HEK293 (cell line): Measurements from ENCODE around the gene TCTN2.
A peak's percentile ranks its signal among the peaks of the same experiment; 100 is the strongest.

Source experiments
- CTCF ChIA-PET: fragments of 350-600 bp; formaldehyde crosslinking; extraction: SDS; loops from one replicate; lab custom pipeline; 2021; ENCODE audit warnings: antibody characterized with exemption; lab: Yijun Ruan, JAX
- POLR2A ChIA-PET: fragments of 300-600 bp; formaldehyde crosslinking; extraction: SDS; loops from one replicate; lab custom pipeline; 2020; ENCODE audit warnings: antibody characterized with exemption, inconsistent platforms; lab: Yijun Ruan, JAX
- H3K27ac ChIP-seq: fragments of 200-500 bp; sonication (Bioruptor generic); 2 replicates; pipeline ENCODE4 v1.5.1; 2014; ENCODE audit warnings: low read depth, low read length, control low read depth, inconsistent platforms; ENCODE audit errors: extremely low read depth
- H3K36me3 ChIP-seq, 2 experiments: fragments of 200-500 bp in 1 of 2; sonication (Bioruptor generic) in 1 of 2; 1 replicate in 1 of 2; 2 replicates in 1 of 2; pipeline ENCODE4 v1.5.1; 2014 to 2017; ENCODE audit warnings: inconsistent platforms in 2 of 2, low read length in 2 of 2; ENCODE audit not compliant: control insufficient read depth in 2 of 2, insufficient read depth in 1 of 2
- H3K4me1 ChIP-seq: fragments of 200-500 bp; sonication (Bioruptor generic); 2 replicates; pipeline ENCODE4 v1.5.1; 2014; ENCODE audit warnings: mild to moderate bottlenecking, low read length, inconsistent platforms; ENCODE audit not compliant: control insufficient read depth, insufficient read depth
- H3K4me3 ChIP-seq: 2 replicates; pipeline ENCODE4 v1.5.1; 2011; ENCODE audit warnings: low read depth, mild to moderate bottlenecking, control low read depth, low read length, moderate library complexity
- H3K9me3 ChIP-seq: fragments of 200-500 bp; sonication (Bioruptor generic); 2 replicates; pipeline ENCODE4 v1.5.1; 2014; ENCODE audit warnings: low read depth, low read length, inconsistent platforms; ENCODE audit not compliant: control insufficient read depth, insufficient read depth
- BCL11A ChIP-seq: fragments of 450-650 bp; formaldehyde crosslinking; IDR thresholded peaks from 2 replicates; pipeline ENCODE4 v1.5.1; 2016; ENCODE audit warnings: low read depth, missing biosample characterization, missing genetic modification characterization
- GLIS1 ChIP-seq: fragments of 450-650 bp; formaldehyde crosslinking; IDR thresholded peaks from 2 replicates; pipeline ENCODE4 v1.5.1; 2016; ENCODE audit warnings: missing biosample characterization, missing genetic modification characterization
- GLIS2 ChIP-seq: fragments of 450-650 bp; formaldehyde crosslinking; IDR thresholded peaks from 2 replicates; pipeline ENCODE4 v1.5.1; 2016; ENCODE audit warnings: missing biosample characterization, missing genetic modification characterization
- PRDM1 ChIP-seq: fragments of 450-650 bp; formaldehyde crosslinking; IDR thresholded peaks from 2 replicates; pipeline ENCODE4; 2016; ENCODE audit warnings: missing biosample characterization, missing genetic modification characterization
- ZBTB17 ChIP-seq: fragments of 450-650 bp; formaldehyde crosslinking; IDR thresholded peaks from 2 replicates; pipeline ENCODE4 v1.5.1; 2016; ENCODE audit warnings: missing biosample characterization, missing genetic modification characterization
- ZBTB21 ChIP-seq: fragments of 450-650 bp; formaldehyde crosslinking; IDR thresholded peaks from 2 replicates; pipeline ENCODE4 v1.5.1; 2017; ENCODE audit warnings: missing biosample characterization, missing genetic modification characterization
- ZFHX2 ChIP-seq: fragments of 450-650 bp; formaldehyde crosslinking; conservative IDR thresholded peaks from 2 replicates; pipeline ENCODE4 v1.5.1; 2016; ENCODE audit warnings: missing biosample characterization, missing genetic modification characterization
- ZNF335 ChIP-seq: fragments of 450-650 bp; formaldehyde crosslinking; conservative IDR thresholded peaks from 2 replicates; pipeline ENCODE4 v1.5.1; 2016; ENCODE audit warnings: missing biosample characterization, missing genetic modification characterization
- ZNF549 ChIP-seq: fragments of 450-650 bp; IDR thresholded peaks from 2 replicates; pipeline ENCODE4 v1.5.1; 2018; ENCODE audit warnings: missing biosample characterization, missing genetic modification characterization, mild to moderate bottlenecking, inconsistent platforms, moderate library complexity
- ZNF600 ChIP-seq: fragments of 450-650 bp; formaldehyde crosslinking; IDR thresholded peaks from 2 replicates; pipeline ENCODE4 v1.5.1; 2016; ENCODE audit warnings: missing biosample characterization, missing genetic modification characterization
- ZNF747 ChIP-seq: fragments of 450-650 bp; formaldehyde crosslinking; IDR thresholded peaks from 2 replicates; pipeline ENCODE4 v1.5.1; 2016; ENCODE audit warnings: missing biosample characterization, missing genetic modification characterization
- TF ChIP-seq, protein P1 (sequence below): fragments of 450-650 bp; formaldehyde crosslinking; conservative IDR thresholded peaks from 2 replicates; pipeline ENCODE4 v1.5.1; 2016; ENCODE audit warnings: low read depth, missing biosample characterization, missing genetic modification characterization
- TF ChIP-seq, protein P2 (sequence below): fragments of 450-650 bp; formaldehyde crosslinking; IDR thresholded peaks from 2 replicates; pipeline ENCODE4 v1.5.1; 2016; ENCODE audit warnings: missing biosample characterization, missing genetic modification characterization
- TF ChIP-seq, protein P3 (sequence below): fragments of 450-650 bp; formaldehyde crosslinking; IDR thresholded peaks from 2 replicates; pipeline ENCODE4 v1.5.1; 2016; ENCODE audit warnings: missing biosample characterization, missing genetic modification characterization, borderline replicate concordance
- TF ChIP-seq, protein P4 (sequence below): fragments of 450-650 bp; formaldehyde crosslinking; IDR thresholded peaks from 2 replicates; pipeline ENCODE4 v1.5.1; 2016; ENCODE audit warnings: missing biosample characterization, missing genetic modification characterization

Gene TCTN2

DNA sequence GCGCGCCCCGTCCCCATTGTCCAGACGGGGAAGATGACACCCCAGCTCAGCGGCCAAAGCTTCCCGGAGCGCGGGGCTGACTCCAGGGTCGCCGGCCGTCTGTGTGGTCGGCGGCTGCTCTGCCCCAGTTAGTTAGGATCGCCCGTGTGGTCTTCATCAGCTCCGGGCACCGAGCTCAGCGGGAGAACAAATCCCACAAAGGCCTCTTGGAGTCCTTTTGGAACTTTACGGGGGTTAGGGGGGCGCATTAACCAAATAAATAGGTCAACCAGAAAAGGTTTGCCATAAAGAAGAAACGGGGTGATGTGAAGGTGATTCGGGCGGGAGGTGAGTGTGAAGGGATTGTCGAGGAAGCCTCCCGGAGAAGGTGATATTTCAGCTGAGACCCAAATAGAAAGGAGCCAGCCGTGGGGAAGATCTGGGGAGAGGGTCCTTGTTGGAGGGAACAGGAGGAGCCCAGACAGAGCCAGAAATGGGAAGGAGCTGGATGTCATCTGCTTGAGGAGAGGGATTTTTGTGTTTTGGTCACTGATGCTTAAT, 41.9 kb downstream of the TCTN2 start (continued):
- TF ChIP-seq, protein P1, sequence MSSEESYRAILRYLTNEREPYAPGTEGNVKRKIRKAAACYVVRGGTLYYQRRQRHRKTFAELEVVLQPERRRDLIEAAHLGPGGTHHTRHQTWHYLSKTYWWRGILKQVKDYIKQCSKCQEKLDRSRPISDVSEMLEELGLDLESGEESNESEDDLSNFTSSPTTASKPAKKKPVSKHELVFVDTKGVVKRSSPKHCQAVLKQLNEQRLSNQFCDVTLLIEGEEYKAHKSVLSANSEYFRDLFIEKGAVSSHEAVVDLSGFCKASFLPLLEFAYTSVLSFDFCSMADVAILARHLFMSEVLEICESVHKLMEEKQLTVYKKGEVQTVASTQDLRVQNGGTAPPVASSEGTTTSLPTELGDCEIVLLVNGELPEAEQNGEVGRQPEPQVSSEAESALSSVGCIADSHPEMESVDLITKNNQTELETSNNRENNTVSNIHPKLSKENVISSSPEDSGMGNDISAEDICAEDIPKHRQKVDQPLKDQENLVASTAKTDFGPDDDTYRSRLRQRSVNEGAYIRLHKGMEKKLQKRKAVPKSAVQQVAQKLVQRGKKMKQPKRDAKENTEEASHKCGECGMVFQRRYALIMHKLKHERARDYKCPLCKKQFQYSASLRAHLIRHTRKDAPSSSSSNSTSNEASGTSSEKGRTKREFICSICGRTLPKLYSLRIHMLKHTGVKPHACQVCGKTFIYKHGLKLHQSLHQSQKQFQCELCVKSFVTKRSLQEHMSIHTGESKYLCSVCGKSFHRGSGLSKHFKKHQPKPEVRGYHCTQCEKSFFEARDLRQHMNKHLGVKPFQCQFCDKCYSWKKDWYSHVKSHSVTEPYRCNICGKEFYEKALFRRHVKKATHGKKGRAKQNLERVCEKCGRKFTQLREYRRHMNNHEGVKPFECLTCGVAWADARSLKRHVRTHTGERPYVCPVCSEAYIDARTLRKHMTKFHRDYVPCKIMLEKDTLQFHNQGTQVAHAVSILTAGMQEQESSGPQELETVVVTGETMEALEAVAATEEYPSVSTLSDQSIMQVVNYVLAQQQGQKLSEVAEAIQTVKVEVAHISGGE: 0 out of 2 replicates have a peak, but pooled peaks have one; percentile 6
- TF ChIP-seq, protein P2, sequence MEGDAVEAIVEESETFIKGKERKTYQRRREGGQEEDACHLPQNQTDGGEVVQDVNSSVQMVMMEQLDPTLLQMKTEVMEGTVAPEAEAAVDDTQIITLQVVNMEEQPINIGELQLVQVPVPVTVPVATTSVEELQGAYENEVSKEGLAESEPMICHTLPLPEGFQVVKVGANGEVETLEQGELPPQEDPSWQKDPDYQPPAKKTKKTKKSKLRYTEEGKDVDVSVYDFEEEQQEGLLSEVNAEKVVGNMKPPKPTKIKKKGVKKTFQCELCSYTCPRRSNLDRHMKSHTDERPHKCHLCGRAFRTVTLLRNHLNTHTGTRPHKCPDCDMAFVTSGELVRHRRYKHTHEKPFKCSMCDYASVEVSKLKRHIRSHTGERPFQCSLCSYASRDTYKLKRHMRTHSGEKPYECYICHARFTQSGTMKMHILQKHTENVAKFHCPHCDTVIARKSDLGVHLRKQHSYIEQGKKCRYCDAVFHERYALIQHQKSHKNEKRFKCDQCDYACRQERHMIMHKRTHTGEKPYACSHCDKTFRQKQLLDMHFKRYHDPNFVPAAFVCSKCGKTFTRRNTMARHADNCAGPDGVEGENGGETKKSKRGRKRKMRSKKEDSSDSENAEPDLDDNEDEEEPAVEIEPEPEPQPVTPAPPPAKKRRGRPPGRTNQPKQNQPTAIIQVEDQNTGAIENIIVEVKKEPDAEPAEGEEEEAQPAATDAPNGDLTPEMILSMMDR (tag by site-specific recombination): 0 out of 2 replicates have a peak, but pooled peaks have one; percentile 1
- no peak for TF ChIP-seq ZBTB21 (tag by site-specific recombination)
- TF ChIP-seq GLIS1: peak; percentile 82
- peak; percentile 67 for TF ChIP-seq GLIS2 (tag by site-specific recombination)

DNA sequence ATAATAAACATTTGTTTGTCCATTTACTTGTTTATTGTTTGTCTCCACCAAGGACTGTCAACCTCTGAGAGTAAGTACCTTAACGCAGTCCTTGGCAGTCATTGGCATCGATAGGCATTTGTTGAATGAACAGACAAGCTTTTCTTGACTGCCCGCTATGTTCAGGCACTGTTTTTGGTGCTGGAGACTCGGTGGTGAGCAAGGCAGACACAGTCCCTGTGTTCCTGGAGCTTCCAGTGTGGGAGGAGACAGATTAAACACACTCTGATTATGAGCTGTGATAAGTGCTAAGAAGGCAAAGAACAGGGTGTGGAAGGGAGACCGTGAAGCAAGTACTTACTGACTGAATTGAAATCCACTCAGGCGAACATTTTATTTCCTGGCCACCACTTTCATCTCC, 42.5 kb downstream of the TCTN2 start:
- Histone ChIP-seq H3K36me3 (no peaks in the 10 kb centered on the region; a peak in 1 of 3 replicates), H3K4me3 (peak overlapping the region; percentile 98), H3K9me3 (no peaks in the 10 kb centered on the region), H3K4me1 (peaks cover 11% of the 10 kb centered on the region)
- CTCF ChIA-PET: interaction anchor here (0.5 kb wide), 1 partner anchor 1837 kb away, joined by 3 read pairs; no protein-coding TSS in a partner anchor
- TF ChIP-seq, protein P3, sequence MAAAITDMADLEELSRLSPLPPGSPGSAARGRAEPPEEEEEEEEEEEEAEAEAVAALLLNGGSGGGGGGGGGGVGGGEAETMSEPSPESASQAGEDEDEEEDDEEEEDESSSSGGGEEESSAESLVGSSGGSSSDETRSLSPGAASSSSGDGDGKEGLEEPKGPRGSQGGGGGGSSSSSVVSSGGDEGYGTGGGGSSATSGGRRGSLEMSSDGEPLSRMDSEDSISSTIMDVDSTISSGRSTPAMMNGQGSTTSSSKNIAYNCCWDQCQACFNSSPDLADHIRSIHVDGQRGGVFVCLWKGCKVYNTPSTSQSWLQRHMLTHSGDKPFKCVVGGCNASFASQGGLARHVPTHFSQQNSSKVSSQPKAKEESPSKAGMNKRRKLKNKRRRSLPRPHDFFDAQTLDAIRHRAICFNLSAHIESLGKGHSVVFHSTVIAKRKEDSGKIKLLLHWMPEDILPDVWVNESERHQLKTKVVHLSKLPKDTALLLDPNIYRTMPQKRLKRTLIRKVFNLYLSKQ: no peak
- no peak for TF ChIP-seq ZNF549 (tag by site-specific recombination)
- TF ChIP-seq ZNF747 (tag by site-specific recombination): no peak
- TF ChIP-seq, protein P4, sequence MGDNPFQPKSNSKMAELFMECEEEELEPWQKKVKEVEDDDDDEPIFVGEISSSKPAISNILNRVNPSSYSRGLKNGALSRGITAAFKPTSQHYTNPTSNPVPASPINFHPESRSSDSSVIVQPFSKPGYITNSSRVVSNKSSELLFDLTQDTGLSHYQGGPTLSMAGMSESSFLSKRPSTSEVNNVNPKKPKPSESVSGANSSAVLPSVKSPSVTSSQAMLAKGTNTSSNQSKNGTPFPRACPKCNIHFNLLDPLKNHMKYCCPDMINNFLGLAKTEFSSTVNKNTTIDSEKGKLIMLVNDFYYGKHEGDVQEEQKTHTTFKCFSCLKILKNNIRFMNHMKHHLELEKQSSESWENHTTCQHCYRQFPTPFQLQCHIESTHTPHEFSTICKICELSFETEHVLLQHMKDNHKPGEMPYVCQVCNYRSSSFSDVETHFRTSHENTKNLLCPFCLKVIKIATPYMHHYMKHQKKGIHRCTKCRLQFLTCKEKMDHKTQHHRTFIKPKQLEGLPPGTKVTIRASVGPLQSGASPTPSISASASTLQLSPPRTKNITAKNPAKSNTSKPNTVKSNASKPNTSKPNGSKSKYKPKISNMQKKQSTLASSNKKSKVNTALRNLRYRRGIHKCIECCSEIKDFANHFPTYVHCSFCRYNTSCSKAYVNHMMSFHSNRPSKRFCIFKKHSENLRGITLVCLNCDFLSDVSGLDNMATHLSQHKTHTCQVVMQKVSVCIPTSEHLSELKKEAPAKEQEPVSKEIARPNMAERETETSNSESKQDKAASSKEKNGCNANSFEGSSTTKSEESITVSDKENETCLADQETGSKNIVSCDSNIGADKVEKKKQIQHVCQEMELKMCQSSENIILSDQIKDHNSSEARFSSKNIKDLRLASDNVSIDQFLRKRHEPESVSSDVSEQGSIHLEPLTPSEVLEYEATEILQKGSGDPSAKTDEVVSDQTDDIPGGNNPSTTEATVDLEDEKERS (tag by site-specific recombination): no peak
- TF ChIP-seq ZBTB17 (tag by site-specific recombination): peak; percentile 45; the same call in 1 of the 2 replicates
- TF ChIP-seq BCL11A (tag by site-specific recombination): no peak
- peak; percentile 43; the same call in 1 of the 2 replicates for TF ChIP-seq ZNF600 (tag by site-specific recombination)
- TF ChIP-seq, protein P1: no peak
- TF ChIP-seq ZNF335 (tag by site-specific recombination): peak; percentile 51
- TF ChIP-seq ZFHX2 (tag by site-specific recombination): peak; percentile 50
- TF ChIP-seq PRDM1 (tag by site-specific recombination): no peak
- TF ChIP-seq, all 188 proteins: peak for 4
- H3K27ac ChIP-seq: no peak overlapping the region
- POLR2A ChIA-PET: interaction anchor here (1.2 to 2.5 kb wide), 6 partner anchors 12 to 1227 kb away, joined by 3 to 14 read pairs (median 6); no protein-coding TSS in a partner anchor
